Renal cortex interstitium (tissue), 11 donors: ENCODE measurements around the gene HINT1. TPM values are rescaled to one million over a fixed set of nuclear protein-coding genes. Genes with fewer than 3 reads are reported as not detected.
"Not testable (repeated sequence)": the region's sequence is repeated elsewhere in the genome, so short reads cannot be mapped to it uniquely, and the experiment has no call there.

Experiments
- DNase-seq, 11 donors: peaks; one replicate each; pipeline ENCODE4 v3.0.0-alpha.2; 2013; ENCODE audit warnings: low read depth in 9 of 11, low spot score in 4 of 11; ENCODE audit errors: extremely low read depth in 1 of 11
- polyA plus RNA-seq, 3 donors: library from polyadenylated mRNA; unstranded; fragments of 120-200 nt; gene quantifications; one replicate each; pipeline ENCODE4 v1.2.1, GENCODE V29; 2013; ENCODE audit not compliant: insufficient read length in 3 of 3

HINT1 gene
- polyA plus RNA-seq, 3 donors: 362 to 462 (median 438) TPM

GRCh38 chr5:131147258-131147657 is 17.8 kb downstream of the HINT1 start:
- no peak for DNase-seq

GRCh38 chr5:131142970-131143617 is 22.0 kb downstream of the HINT1 start:
- DNase-seq: no peak

GRCh38 chr5:131139321-131139720 is 25.7 kb downstream of the HINT1 start:
- no peak for DNase-seq

- DNase-seq: not testable (repeated sequence)
Observed at GRCh38 chr5:131138406-131138805, 26.6 kb downstream of the HINT1 start.

GRCh38 chr5:131133091-131133490 is 32.0 kb downstream of the HINT1 start:
- DNase-seq: not testable (repeated sequence)

- no peak for DNase-seq
Observed at GRCh38 chr5:131129306-131129705, 35.8 kb downstream of the HINT1 start.

GRCh38 chr5:131127244-131127643 is 37.8 kb downstream of the HINT1 start:
- not testable (repeated sequence) for DNase-seq

DNA sequence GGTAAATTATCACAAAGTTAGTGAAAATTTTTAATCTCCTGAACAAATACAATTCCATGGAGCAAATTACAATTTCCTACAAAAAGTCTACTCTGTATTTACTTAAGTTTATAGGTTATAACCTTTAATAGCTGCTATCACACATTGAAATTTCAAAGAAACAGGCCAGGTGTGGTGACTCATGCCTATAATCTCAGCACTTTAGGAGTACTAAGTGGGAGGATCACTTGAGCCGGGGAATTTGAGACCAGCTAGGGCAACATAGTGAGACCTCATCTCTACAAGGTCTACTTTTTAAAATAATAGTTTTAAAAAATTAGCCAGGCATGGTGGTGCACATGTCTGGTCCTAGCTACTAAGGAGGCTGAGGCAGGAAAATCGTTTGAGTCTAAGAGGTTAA is 50.3 kb downstream of the HINT1 start:
- DNase-seq: no peak

DNA sequence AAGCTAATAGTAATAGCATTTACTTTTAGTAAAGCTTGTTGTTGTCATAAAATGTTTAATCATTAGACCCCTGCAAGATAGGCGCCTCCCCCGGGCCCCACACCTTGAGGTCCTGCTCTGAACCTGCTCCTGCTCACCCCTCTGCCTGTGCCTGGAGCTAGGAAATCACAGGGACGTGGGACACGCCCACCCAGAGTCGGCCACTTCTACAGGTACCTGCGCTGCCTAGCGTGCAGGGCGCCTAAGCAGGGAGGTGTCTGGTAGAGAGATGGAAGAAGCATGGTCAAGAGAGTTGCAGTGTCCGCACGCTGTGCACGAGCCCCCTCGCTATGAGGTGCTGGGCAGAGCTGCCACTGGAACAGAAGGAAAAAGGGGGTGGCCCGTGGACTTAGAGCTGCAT is 52.6 kb downstream of the HINT1 start:
- no peak for DNase-seq

- no peak for DNase-seq
Observed at GRCh38 chr5:131110256-131110594, 54.8 kb downstream of the HINT1 start.

DNA sequence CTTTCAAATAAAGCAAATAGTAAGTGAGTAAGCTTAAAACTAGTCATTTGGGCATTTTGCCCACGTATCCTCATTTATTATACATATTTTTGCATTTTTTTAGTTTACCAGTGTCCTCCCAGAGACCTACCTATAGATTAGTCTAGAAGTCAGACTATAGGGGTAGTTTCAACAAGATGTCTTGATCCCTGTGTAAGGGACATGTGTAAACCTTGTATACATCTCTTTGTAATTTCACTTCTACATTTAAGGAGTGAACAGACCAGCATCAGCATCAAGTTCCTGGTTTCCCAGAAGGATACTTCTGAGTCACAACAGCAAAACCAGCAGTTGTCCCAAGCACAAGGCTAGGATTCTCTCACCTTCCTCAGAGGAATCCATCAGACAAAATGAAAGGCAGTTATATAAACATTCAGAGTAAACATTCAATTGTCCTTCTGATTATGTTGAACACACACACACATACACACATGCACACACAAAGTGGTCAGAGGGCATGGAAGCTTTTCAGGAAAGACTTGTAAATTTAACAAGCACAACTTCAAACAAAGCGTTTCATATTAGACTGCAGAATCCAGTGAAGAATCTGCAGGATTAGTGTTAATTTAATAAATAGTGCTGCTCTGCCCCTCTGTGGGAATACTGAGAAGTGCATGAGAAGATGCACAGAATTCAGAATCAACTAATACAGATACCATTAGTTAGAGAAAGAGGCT is 55.4 kb downstream of the HINT1 start:
- DNase-seq: peak in 9 of 11 donors; percentile 2 to 28 (median 11)

Other genes starting within 250 kb of the HINT1 start
- gene LYRM7, start 5.7 kb upstream of the HINT1 start, polyA plus RNA-seq: 10 to 100 TPM; 11.5 to 15.2 (median 15.2) TPM
- 10 to 100 TPM; 44.7 to 53.9 (median 53.0) TPM for gene CDC42SE2, start 98.8 kb upstream of the HINT1 start, polyA plus RNA-seq